ENCODE data around the gene ARHGAP32.

The ARHGAP32 gene

DNA sequence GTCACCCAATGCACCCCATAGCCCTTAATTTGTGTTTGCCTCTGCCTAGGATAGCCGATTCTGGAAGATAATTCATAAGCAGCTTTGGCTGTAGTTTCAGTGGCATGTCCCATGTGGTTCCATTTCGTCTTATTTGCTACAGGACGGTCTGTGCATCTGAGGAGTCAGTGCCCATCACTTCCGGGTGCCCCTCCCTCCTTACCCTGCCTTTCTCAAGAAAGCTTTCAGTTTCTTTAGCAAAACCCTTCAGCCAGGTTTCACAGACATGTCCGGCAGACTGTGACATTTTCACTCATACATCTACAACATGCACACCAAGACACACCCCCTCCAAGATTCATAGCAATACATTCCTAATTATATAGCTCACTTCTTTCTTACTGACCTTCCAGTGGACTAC lies 263.7 kb downstream of the ARHGAP32 start:
- TF ChIP-seq SNAI2 (CRISPR knock-in tag; IDR thresholded peaks at IDR 0.05) (no peak), TOX (CRISPR knock-in tag; IDR thresholded peaks at IDR 0.05; ENCODE audit: borderline replicate concordance) (no peak), ZC3H10 (CRISPR knock-in tag; IDR thresholded peaks at IDR 0.05) (no peak), ESRRG (CRISPR knock-in tag; IDR thresholded peaks at IDR 0.05) (no peak), RARB (CRISPR knock-in tag; IDR thresholded peaks at IDR 0.05) (no peak), ZNF8 (CRISPR knock-in tag; IDR thresholded peaks at IDR 0.05) (no peak), ISL1 (CRISPR knock-in tag; IDR thresholded peaks at IDR 0.05) (no peak), ZNF70 (CRISPR knock-in tag; IDR thresholded peaks at IDR 0.05) (no peak), PPARA (CRISPR knock-in tag; IDR thresholded peaks at IDR 0.05; ENCODE audit: borderline replicate concordance) (no peak)
- TF ChIP-seq, protein P1, sequence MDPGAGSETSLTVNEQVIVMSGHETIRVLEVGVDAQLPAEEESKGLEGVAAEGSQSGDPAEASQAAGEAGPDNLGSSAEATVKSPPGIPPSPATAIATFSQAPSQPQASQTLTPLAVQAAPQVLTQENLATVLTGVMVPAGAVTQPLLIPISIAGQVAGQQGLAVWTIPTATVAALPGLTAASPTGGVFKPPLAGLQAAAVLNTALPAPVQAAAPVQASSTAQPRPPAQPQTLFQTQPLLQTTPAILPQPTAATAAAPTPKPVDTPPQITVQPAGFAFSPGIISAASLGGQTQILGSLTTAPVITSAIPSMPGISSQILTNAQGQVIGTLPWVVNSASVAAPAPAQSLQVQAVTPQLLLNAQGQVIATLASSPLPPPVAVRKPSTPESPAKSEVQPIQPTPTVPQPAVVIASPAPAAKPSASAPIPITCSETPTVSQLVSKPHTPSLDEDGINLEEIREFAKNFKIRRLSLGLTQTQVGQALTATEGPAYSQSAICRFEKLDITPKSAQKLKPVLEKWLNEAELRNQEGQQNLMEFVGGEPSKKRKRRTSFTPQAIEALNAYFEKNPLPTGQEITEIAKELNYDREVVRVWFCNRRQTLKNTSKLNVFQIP (CRISPR knock-in tag; IDR thresholded peaks at IDR 0.05; ENCODE audit: borderline replicate concordance, low read depth), result no peak
- no peak for ATAC-seq

DNA sequence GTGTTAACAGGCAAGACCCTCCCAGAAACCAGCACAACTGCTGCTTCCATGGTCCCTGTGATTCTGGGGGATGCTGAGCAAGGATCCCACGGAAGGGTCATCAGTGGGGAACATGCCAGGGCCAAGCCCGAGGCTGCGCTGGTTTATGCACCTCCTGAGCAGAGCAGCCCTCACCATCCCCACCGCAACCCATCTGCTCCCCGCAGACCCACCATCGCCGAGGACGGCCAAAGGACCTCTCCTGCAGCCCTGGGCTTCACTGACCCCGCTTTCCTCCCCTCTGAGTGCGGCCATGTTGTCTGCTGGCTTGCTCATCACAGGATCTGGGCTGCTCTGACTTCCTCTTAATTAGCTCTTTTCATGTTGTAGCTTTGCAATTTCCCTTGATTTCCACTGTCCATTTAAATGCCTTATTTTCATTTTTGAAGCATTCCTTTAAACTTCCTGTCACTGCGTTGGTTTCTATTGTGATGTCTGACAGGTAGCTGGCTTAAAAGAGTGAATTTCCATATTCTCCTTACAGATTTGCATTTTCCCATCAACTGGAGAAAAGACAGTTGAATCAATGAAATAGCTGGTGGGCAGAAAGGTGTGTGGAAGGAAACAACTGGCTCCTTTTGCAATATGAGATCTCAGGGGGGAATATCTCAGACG lies 264.3 kb downstream of the ARHGAP32 start:
- TF ChIP-seq ISL1 (CRISPR knock-in tag; IDR thresholded peaks at IDR 0.05) (no peak), ZNF70 (CRISPR knock-in tag; IDR thresholded peaks at IDR 0.05) (no peak), ZNF565 (CRISPR knock-in tag; conservative IDR thresholded peaks at IDR 0.05; ENCODE audit: low read depth) (no peak), ESRRG (CRISPR knock-in tag; IDR thresholded peaks at IDR 0.05) (no peak), TCF4 (CRISPR knock-in tag; IDR thresholded peaks at IDR 0.05; ENCODE audit: borderline replicate concordance) (no peak)
- ATAC-seq, result no peak

DNA sequence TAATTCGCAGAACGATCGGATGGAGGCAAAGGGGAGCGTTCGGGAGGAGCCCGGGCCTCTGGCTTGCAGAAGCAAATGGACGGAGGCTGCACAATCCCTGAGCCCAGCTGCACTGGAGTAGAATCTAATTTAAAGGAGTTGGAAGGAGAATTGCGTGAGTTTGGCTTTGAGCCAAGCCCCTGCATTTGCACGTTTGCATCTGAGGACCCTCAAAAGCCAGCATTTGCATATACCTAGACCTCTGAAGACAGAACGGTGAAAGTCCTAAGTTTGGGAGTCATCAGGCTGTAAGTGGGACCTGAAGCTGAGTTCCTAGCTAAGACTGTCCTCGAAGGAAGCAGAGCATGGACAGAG lies 265.0 kb downstream of the ARHGAP32 start:
- no peak for ATAC-seq
- TF ChIP-seq ZNF8 (CRISPR knock-in tag; IDR thresholded peaks at IDR 0.05), result no peak

DNA sequence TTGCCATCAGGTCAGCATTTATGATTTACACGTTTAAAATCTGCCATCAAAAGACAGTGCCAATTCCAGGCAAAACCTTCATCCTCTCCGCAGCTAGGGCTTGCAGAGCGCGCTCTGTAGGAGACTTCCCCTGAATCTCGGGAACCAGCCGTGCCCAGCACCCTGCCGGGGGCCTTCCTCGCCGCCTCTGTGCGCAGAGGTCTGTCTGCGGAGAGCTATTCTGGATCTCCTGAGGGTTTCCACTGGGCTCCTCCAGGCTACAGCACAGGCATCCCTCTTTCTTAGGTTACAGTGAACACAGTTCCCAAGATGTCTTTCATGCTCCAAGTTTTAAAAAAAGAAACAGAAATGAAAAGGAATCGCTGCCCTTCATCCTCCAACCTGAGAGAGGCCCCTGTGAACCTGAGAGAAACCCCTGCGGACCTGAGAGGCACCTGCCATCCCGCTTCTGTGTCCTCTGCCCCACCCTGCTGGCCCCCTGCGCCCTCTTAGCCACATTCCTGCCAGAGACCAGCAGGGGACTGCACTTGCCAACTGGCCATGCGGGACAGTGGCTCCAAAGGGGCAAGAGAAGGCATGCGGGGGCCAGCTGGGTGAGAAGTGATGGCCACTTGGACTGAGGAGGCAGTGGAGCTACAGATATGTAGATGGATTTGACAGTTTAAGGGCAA lies 265.6 kb downstream of the ARHGAP32 start:
- TF ChIP-seq, protein P2, sequence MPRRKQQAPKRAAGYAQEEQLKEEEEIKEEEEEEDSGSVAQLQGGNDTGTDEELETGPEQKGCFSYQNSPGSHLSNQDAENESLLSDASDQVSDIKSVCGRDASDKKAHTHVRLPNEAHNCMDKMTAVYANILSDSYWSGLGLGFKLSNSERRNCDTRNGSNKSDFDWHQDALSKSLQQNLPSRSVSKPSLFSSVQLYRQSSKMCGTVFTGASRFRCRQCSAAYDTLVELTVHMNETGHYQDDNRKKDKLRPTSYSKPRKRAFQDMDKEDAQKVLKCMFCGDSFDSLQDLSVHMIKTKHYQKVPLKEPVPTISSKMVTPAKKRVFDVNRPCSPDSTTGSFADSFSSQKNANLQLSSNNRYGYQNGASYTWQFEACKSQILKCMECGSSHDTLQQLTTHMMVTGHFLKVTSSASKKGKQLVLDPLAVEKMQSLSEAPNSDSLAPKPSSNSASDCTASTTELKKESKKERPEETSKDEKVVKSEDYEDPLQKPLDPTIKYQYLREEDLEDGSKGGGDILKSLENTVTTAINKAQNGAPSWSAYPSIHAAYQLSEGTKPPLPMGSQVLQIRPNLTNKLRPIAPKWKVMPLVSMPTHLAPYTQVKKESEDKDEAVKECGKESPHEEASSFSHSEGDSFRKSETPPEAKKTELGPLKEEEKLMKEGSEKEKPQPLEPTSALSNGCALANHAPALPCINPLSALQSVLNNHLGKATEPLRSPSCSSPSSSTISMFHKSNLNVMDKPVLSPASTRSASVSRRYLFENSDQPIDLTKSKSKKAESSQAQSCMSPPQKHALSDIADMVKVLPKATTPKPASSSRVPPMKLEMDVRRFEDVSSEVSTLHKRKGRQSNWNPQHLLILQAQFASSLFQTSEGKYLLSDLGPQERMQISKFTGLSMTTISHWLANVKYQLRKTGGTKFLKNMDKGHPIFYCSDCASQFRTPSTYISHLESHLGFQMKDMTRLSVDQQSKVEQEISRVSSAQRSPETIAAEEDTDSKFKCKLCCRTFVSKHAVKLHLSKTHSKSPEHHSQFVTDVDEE (CRISPR knock-in tag; IDR thresholded peaks at IDR 0.05), result no peak
- TF ChIP-seq SNAI2 (CRISPR knock-in tag; IDR thresholded peaks at IDR 0.05), result no peak
- TF ChIP-seq ZC3H10 (CRISPR knock-in tag; IDR thresholded peaks at IDR 0.05), result no peak
- TF ChIP-seq ISL1 (CRISPR knock-in tag; IDR thresholded peaks at IDR 0.05), result no peak
- TF ChIP-seq ZNF8 (CRISPR knock-in tag; IDR thresholded peaks at IDR 0.05), result no peak
- TF ChIP-seq, protein P3, sequence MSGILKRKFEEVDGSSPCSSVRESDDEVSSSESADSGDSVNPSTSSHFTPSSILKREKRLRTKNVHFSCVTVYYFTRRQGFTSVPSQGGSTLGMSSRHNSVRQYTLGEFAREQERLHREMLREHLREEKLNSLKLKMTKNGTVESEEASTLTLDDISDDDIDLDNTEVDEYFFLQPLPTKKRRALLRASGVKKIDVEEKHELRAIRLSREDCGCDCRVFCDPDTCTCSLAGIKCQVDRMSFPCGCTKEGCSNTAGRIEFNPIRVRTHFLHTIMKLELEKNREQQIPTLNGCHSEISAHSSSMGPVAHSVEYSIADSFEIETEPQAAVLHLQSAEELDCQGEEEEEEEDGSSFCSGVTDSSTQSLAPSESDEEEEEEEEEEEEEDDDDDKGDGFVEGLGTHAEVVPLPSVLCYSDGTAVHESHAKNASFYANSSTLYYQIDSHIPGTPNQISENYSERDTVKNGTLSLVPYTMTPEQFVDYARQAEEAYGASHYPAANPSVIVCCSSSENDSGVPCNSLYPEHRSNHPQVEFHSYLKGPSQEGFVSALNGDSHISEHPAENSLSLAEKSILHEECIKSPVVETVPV (CRISPR knock-in tag; IDR thresholded peaks at IDR 0.05), result no peak
- no peak for TF ChIP-seq ZFP3 (CRISPR knock-in tag; IDR thresholded peaks at IDR 0.05)
- no peak for TF ChIP-seq RARB (CRISPR knock-in tag; IDR thresholded peaks at IDR 0.05)
- no peak for TF ChIP-seq BACH2 (CRISPR knock-in tag; IDR thresholded peaks at IDR 0.05; ENCODE audit: borderline replicate concordance)
- TF ChIP-seq ZNF565 (CRISPR knock-in tag; conservative IDR thresholded peaks at IDR 0.05; ENCODE audit: low read depth), result no peak
- no peak for TF ChIP-seq ZFP30 (CRISPR knock-in tag; IDR thresholded peaks at IDR 0.05)
- TF ChIP-seq, protein P1 (CRISPR knock-in tag; IDR thresholded peaks at IDR 0.05; ENCODE audit: borderline replicate concordance, low read depth), result no peak
- ATAC-seq, result no peak

DNA sequence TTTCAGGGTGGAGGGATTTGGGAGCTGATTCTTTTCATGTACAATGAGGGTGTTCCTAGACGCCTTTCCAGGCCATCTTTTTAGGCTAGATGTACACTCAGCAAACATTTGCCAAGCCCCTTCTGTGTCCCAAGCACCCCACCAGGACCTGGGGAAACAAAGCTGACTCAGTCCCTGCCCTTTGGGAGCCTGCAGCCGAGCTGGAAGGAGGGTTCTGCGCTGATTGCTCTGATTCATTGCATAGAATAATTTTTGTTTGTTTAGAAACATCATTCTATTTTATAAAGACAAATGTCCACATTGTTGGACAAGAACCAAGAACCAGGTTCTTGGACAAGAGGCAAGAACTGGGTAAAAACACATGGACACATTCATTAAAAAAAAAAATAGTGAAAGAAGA lies 266.1 kb downstream of the ARHGAP32 start:
- ATAC-seq, result no peak
- TF ChIP-seq ARNTL (CRISPR knock-in tag; IDR thresholded peaks at IDR 0.05; ENCODE audit: borderline replicate concordance, low read depth), result no peak
- no peak for TF ChIP-seq ZC3H10 (CRISPR knock-in tag; IDR thresholded peaks at IDR 0.05)
- no peak for TF ChIP-seq ZNF8 (CRISPR knock-in tag; IDR thresholded peaks at IDR 0.05)
- no peak for TF ChIP-seq ZNF565 (CRISPR knock-in tag; conservative IDR thresholded peaks at IDR 0.05; ENCODE audit: low read depth)
- no peak for TF ChIP-seq TOX (CRISPR knock-in tag; IDR thresholded peaks at IDR 0.05; ENCODE audit: borderline replicate concordance)
- TF ChIP-seq CSDC2 (CRISPR knock-in tag; IDR thresholded peaks at IDR 0.05), result no peak
- TF ChIP-seq, protein P2 (CRISPR knock-in tag; IDR thresholded peaks at IDR 0.05), result no peak
- TF ChIP-seq, protein P1 (CRISPR knock-in tag; IDR thresholded peaks at IDR 0.05; ENCODE audit: borderline replicate concordance, low read depth), result no peak
- TF ChIP-seq ZFP30 (CRISPR knock-in tag; IDR thresholded peaks at IDR 0.05), result no peak
- TF ChIP-seq ZFP3 (CRISPR knock-in tag; IDR thresholded peaks at IDR 0.05), result no peak
- no peak for TF ChIP-seq RARB (CRISPR knock-in tag; IDR thresholded peaks at IDR 0.05)
- no peak for TF ChIP-seq ZNF70 (CRISPR knock-in tag; IDR thresholded peaks at IDR 0.05)
